ENCODE results near the gene MPZL3.

MPZL3 gene

DNA sequence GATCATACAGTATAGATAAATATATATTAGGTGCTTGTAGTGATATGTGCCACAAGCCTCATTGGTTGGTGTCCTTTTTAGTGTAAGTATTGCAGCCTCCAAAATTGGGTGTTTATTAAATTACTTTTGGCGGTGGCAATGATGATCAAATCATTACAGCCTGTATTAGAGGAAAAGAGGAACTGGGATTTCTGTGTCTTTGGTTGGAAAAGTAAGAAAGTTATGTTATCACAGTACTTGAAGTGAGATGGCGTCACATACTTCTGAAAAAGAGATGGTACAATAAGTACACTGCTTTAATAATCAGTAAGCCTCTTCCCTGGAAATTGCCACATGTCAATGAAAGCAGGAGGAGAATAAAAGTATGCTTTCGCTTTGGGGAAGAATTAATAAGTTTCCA lies 523 bp upstream of the MPZL3 start:
- H3K36me3 ChIP-seq (ENCODE audit: insufficient read depth, low read length) = no peaks in the 10 kb centered on the region
- H3K9me3 ChIP-seq (ENCODE audit: control insufficient read depth, insufficient read depth, low read length) = no peaks in the 10 kb centered on the region
- peak overlapping the region; percentile 67 for H3K9ac ChIP-seq (ENCODE audit: low read depth, low read length)
- H3K4me1 ChIP-seq (ENCODE audit: insufficient read depth, low read length) = no peaks in the 10 kb centered on the region

GRCh38 chr11:118247041-118247440 lies 5.1 kb downstream of the MPZL3 start:
- Histone ChIP-seq H3K9ac (ENCODE audit: low read depth, low read length) (no peak overlapping the region), H3K9me3 (ENCODE audit: control insufficient read depth, insufficient read depth, low read length) (no peaks in the 10 kb centered on the region), H3K36me3 (ENCODE audit: insufficient read depth, low read length) (no peaks in the 10 kb centered on the region)

DNA sequence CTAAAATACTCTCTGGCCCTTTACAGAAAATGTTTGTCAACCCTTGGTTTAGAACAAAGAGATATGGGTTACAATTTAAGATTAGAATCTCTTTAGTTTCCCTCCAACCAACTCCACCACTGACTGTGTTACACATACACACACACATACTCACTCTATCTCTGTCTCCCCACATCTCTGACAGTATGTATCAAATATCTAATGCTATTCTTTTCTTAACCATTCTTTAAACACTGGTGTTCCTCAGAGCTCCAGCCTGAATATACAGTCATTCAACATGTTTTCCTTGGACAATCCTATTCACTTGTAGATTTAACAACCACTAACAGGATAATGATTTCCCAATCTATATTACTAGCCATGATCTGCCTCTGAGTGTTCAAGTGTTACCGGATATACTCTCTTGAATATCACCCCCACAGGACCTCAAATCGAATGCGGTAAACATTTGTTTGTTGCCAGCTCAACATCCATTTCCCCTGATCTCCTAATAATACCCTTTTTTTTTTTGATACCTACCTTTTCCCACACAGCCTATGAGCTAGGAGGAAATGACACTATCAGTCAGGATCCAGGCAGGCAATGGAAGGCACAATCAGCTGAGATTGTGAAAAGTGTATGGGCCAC lies 6.1 kb downstream of the MPZL3 start:
- no peak overlapping the region for H3K9ac ChIP-seq (ENCODE audit: low read depth, low read length)

More at GRCh38 chr11:118247041-118247440, 5.1 kb downstream of the MPZL3 start:
- peaks cover 13% of the 10 kb centered on the region for H3K4me1 ChIP-seq (ENCODE audit: insufficient read depth, low read length)

DNA sequence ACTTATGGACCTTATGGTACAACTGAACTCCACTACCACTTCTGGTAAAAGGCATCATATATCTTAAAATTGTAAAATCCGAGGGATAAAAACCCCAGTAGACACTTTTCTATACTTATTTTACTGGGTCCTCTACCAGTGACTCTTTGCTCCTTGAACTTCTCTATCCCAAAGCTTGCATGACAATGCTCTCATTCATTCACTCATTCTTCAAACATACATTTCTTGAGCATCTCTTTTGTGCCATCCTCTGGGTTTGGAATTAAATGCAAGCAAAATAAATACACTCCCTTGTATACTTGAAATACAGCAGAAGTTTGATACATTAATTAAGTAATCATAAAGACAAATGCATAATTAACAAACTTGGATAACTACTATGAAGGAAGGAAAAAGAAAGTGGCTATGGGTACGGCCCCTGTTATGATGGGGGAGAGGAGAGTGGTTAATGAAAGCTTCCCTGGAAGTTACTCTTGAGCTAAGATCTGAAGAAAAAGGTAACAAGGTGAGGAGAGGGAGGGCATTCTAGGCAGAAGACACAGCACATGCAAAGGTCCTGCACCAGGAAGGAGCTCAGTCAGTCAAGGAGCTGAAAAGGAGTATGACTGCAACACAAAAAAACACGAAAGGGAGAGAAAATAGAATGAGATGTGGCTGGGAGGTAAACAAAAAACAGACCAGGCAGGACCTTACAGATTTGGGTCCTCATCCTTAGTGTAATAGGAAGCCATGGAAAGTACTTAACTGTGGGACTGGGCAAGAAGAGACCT lies 8.0 kb downstream of the MPZL3 start:
- Histone ChIP-seq H3K9me3 (ENCODE audit: control insufficient read depth, insufficient read depth, low read length) (no peaks in the 10 kb centered on the region), H3K36me3 (ENCODE audit: insufficient read depth, low read length) (no peaks in the 10 kb centered on the region), H3K4me1 (ENCODE audit: insufficient read depth, low read length) (peaks cover 17% of the 10 kb centered on the region), H3K9ac (ENCODE audit: low read depth, low read length) (no peak overlapping the region)

More for the DNA sequence above, 6.1 kb downstream of the MPZL3 start:
- H3K4me1 ChIP-seq (ENCODE audit: insufficient read depth, low read length) = peaks cover 16% of the 10 kb centered on the region
- no peaks in the 10 kb centered on the region for H3K9me3 ChIP-seq (ENCODE audit: control insufficient read depth, insufficient read depth, low read length)
- H3K36me3 ChIP-seq (ENCODE audit: insufficient read depth, low read length) = no peaks in the 10 kb centered on the region

DNA sequence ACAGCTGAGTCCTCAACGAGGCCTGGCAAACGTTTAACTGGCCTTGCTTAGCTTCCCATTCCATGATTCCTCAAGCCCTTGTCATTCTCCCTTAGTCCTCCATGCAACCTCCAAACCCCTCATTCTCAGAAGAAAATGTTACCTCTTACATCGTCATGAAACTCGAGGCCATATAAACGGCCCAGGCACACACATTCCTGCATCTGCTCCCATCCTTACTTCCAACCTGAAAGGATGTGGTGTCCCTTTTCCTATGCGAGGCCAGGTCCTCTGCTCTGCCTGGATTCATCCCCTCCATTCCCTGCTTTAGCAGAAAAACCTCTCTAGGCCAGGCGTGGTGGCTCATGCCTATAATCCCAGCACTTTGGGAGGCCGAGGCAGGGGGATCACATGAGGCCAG lies 9.0 kb downstream of the MPZL3 start:
- no peak overlapping the region for H3K9ac ChIP-seq (ENCODE audit: low read depth, low read length)
- peaks cover 27% of the 10 kb centered on the region for H3K4me1 ChIP-seq (ENCODE audit: insufficient read depth, low read length)
- H3K36me3 ChIP-seq (ENCODE audit: insufficient read depth, low read length) = no peaks in the 10 kb centered on the region
- H3K9me3 ChIP-seq (ENCODE audit: control insufficient read depth, insufficient read depth, low read length) = no peaks in the 10 kb centered on the region

DNA sequence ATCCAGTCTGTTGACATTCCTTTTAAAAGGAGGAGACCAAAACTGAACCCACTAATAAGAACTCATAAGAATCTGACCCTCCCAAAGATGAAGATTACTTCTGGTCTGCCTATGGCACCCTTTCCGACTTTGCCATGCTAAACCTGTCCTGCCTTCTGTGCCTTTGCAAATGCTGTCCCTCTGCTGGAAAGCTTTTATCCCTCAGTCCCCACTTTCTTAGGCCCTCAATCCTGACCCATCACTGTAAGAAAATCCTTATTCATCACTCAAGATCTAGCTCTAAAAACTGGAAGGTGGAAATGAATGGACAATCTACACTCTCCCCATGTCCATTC lies 10.4 kb downstream of the MPZL3 start:
- Histone ChIP-seq H3K9ac (ENCODE audit: low read depth, low read length) (no peak overlapping the region), H3K9me3 (ENCODE audit: control insufficient read depth, insufficient read depth, low read length) (no peaks in the 10 kb centered on the region), H3K36me3 (ENCODE audit: insufficient read depth, low read length) (no peaks in the 10 kb centered on the region), H3K4me1 (ENCODE audit: insufficient read depth, low read length) (peaks cover 28% of the 10 kb centered on the region)

GRCh38 chr11:118240999-118241763 lies 11.0 kb downstream of the MPZL3 start:
- H3K9me3 ChIP-seq (ENCODE audit: control insufficient read depth, insufficient read depth, low read length) = no peaks in the 10 kb centered on the region
- peaks cover 28% of the 10 kb centered on the region for H3K4me1 ChIP-seq (ENCODE audit: insufficient read depth, low read length)
- no peak overlapping the region for H3K9ac ChIP-seq (ENCODE audit: low read depth, low read length)
- no peaks in the 10 kb centered on the region for H3K36me3 ChIP-seq (ENCODE audit: insufficient read depth, low read length)

DNA sequence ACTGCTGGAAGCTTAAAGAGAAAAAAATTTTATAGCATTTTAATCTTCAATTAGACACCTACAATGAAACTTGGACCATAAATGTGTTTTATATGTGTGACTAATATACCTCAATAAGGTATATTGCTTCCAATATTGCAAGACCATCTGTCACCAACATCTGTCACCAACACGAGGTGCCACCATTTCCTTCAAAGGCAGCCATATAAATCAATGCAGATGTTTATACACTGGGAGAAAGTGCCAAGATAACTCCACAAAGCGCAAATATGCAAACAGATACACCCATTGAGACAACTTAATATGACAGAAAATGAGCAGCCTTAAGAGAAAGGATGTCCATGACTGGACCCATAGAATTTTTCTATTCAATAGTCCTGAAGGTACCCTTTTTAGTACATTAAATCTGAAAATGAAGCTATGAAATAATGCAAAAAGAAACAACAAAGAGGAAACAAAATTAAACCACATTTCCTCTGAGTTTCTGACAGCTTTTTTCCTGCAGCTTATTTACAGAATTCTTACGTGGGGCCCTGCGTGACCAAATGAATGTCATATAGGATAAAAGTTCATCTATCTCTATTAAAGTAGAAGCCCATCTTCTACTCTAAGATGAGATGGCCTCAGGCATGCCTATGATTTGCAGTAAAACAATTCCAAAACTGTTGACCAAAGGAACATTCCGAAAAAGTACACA lies 12.5 kb downstream of the MPZL3 start:
- peaks cover 28% of the 10 kb centered on the region for H3K4me1 ChIP-seq (ENCODE audit: insufficient read depth, low read length)
- no peaks in the 10 kb centered on the region for H3K36me3 ChIP-seq (ENCODE audit: insufficient read depth, low read length)

GRCh38 chr11:118238929-118239328 lies 13.2 kb downstream of the MPZL3 start:
- H3K9me3 ChIP-seq (ENCODE audit: control insufficient read depth, insufficient read depth, low read length) = no peaks in the 10 kb centered on the region
- H3K4me1 ChIP-seq (ENCODE audit: insufficient read depth, low read length) = peaks cover 26% of the 10 kb centered on the region
- no peak overlapping the region for H3K9ac ChIP-seq (ENCODE audit: low read depth, low read length)
- H3K36me3 ChIP-seq (ENCODE audit: insufficient read depth, low read length) = no peaks in the 10 kb centered on the region

More for the DNA sequence above, 12.5 kb downstream of the MPZL3 start:
- Histone ChIP-seq H3K9me3 (ENCODE audit: control insufficient read depth, insufficient read depth, low read length) (no peaks in the 10 kb centered on the region), H3K9ac (ENCODE audit: low read depth, low read length) (no peak overlapping the region)

- Histone ChIP-seq H3K36me3 (ENCODE audit: insufficient read depth, low read length) (no peaks in the 10 kb centered on the region), H3K9me3 (ENCODE audit: control insufficient read depth, insufficient read depth, low read length) (no peaks in the 10 kb centered on the region), H3K4me1 (ENCODE audit: insufficient read depth, low read length) (peaks cover 23% of the 10 kb centered on the region), H3K9ac (ENCODE audit: low read depth, low read length) (no peak overlapping the region)
These were observed 13.7 kb downstream of the MPZL3 start for GRCh38 chr11:118238421-118238820.

DNA sequence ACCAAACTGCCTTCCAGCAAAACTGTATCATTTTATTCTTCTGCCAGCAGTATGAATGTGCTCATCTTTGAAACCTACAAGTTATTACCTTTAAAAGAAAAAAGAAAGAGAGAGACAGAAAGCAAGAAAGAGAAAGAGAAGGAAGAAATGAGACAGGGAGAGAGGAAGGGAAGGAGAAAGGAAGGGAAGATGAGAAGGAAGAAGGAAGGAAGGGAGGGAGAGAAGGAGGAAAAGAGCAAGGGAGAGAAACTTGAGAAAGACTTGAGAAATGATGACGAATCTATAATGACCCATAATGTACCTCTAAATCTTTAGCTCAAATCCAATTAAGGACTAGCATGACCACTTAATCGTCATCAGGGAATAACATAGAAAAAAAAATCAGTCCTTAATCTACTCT lies 16.0 kb downstream of the MPZL3 start:
- Histone ChIP-seq H3K36me3 (ENCODE audit: insufficient read depth, low read length) (no peaks in the 10 kb centered on the region), H3K9ac (ENCODE audit: low read depth, low read length) (no peak overlapping the region)

DNA sequence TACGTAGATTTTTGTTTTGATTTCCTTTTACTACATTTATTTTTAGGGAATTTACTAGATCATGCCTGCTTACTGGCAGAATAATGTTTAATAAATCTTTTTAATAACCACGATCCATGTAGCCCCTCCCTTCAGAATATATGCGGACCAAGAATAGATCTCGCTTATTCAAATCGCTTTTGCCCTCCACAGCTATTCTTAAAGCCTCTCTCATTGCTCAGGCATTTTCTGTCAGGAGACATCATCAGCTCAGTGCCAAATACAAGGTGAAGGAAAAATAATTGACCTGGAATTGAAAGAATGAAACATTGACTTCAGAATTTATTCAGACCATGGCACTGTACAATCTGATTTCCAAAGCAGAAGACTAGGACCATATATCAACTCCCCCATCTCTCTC lies 17.3 kb downstream of the MPZL3 start:
- Histone ChIP-seq H3K9ac (ENCODE audit: low read depth, low read length) (no peak overlapping the region), H3K36me3 (ENCODE audit: insufficient read depth, low read length) (no peaks in the 10 kb centered on the region), H3K9me3 (ENCODE audit: control insufficient read depth, insufficient read depth, low read length) (no peaks in the 10 kb centered on the region), H3K4me1 (ENCODE audit: insufficient read depth, low read length) (peaks cover 17% of the 10 kb centered on the region)

More for the DNA sequence above, 16.0 kb downstream of the MPZL3 start:
- Histone ChIP-seq H3K9me3 (ENCODE audit: control insufficient read depth, insufficient read depth, low read length) (no peaks in the 10 kb centered on the region), H3K4me1 (ENCODE audit: insufficient read depth, low read length) (peaks cover 20% of the 10 kb centered on the region)

DNA sequence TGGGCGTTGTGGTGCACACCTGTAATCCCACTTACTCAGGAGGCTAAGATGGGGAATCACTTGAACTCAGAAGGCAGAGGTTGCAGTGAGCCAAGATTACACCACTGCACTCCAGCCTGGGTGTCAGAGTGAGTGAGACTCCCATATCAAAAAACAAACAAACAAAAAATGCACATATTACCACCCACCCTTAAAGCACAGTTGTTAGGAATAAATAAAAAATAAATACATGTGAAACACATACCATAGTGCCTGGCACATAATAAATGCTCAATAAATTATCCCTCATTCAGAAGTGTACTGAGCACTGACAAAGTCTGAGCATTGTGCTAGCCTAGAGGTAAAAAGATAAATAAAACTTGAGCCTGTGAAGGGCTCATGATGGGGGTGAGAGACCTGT lies 18.3 kb downstream of the MPZL3 start:
- Histone ChIP-seq H3K9ac (ENCODE audit: low read depth, low read length) (no peak overlapping the region), H3K36me3 (ENCODE audit: insufficient read depth, low read length) (no peaks in the 10 kb centered on the region), H3K9me3 (ENCODE audit: control insufficient read depth, insufficient read depth, low read length) (no peaks in the 10 kb centered on the region), H3K4me1 (ENCODE audit: insufficient read depth, low read length) (peaks cover 14% of the 10 kb centered on the region)

GRCh38 chr11:118233377-118233776 lies 18.8 kb downstream of the MPZL3 start:
- no peaks in the 10 kb centered on the region for H3K36me3 ChIP-seq (ENCODE audit: insufficient read depth, low read length)
- no peak overlapping the region for H3K9ac ChIP-seq (ENCODE audit: low read depth, low read length)
- no peaks in the 10 kb centered on the region for H3K9me3 ChIP-seq (ENCODE audit: control insufficient read depth, insufficient read depth, low read length)
- H3K4me1 ChIP-seq (ENCODE audit: insufficient read depth, low read length) = peaks cover 9% of the 10 kb centered on the region

Data from ES-I3 (cell line).